Measurements from ENCODE around the gene B3GNT7. TPM values are rescaled to one million over a fixed set of nuclear protein-coding genes. Genes with fewer than 3 reads are reported as not detected.

The B3GNT7 gene
- total and polyA plus RNA-seq, 2 of the 8 experiments (the other 6 are each of a cell fraction or from before 2014, with no cell fraction given), result 26.4 to 73.1 TPM

GRCh38 chr2:231384970-231385369 lies 10.5 kb upstream of the B3GNT7 start:
- Histone ChIP-seq H3K23ac (ENCODE audit: insufficient read length) (no peak overlapping the region), H2BK5ac (ENCODE audit: low read depth, low read length) (no peak overlapping the region), H3K27me3 (replicated peaks in 1 of 4; ENCODE audit: control insufficient read depth in 3 of 4, extremely low read depth in 1 of 4, insufficient read depth in 3 of 4, low read length in 3 of 4) (no peaks in the 10 kb centered on the region), H4K5ac (ENCODE audit: insufficient read length, low read depth, low read length) (no peak overlapping the region), H3K79me1 (ENCODE audit: low read depth, low read length) (no peaks in the 10 kb centered on the region), H2BK20ac (ENCODE audit: low read length) (no peak overlapping the region), H3K9ac (replicated peaks in 1 of 4; ENCODE audit: extremely low read depth in 1 of 4, low read depth in 3 of 4, low read length in 3 of 4) (no peak overlapping the region), H2AFZ (ENCODE audit: low read length) (no peak overlapping the region), H3K56ac (replicated peaks; ENCODE audit: insufficient read length, low read depth, low read length) (no peak overlapping the region), H2BK12ac (ENCODE audit: low read depth, low read length) (no peak overlapping the region), H3K79me2 (ENCODE audit: control insufficient read depth in 1 of 2, insufficient read depth in 2 of 2, low read length in 2 of 2) (no peaks in the 10 kb centered on the region), H3K23me2 (ENCODE audit: low read depth, low read length) (peaks cover 8% of the 10 kb centered on the region), H3K4me2 (ENCODE audit: insufficient read depth in 1 of 2, low read depth in 2 of 2, low read length in 2 of 2) (no peak overlapping the region), H3K4me1 (replicated peaks in 1 of 4; ENCODE audit: control insufficient read depth in 3 of 4, insufficient read depth in 4 of 4, low read length in 3 of 4) (peaks cover 0 to 9% (median 2%) of the 10 kb centered on the region in 4 experiments; a peak in 6 of 7 replicates), H3K14ac (ENCODE audit: insufficient read length) (no peak overlapping the region), H3K18ac (ENCODE audit: extremely low read depth, low read length) (no peak overlapping the region), H3K27ac (ENCODE audit: low read depth, low read length) (no peak overlapping the region), H3K9me3 (ENCODE audit: insufficient read depth in 2 of 2, low read depth in 1 of 2, low read length in 1 of 2) (peaks cover 3% of the 10 kb centered on the region in 2 experiments; a peak in 1 of 4 replicates), H4K91ac (replicated peaks; ENCODE audit: insufficient read length, low read length) (no peak overlapping the region), H2BK15ac (ENCODE audit: low read length) (no peak overlapping the region), H4K20me1 (replicated peaks in 1 of 2; ENCODE audit: control insufficient read depth in 1 of 2, insufficient read depth in 2 of 2, low read length in 2 of 2) (no peaks in the 10 kb centered on the region), H4K8ac (ENCODE audit: extremely low read depth, insufficient read depth, low read length) (no peak overlapping the region), H3K4me3 (ENCODE audit: extremely low read depth in 1 of 4, insufficient read depth in 2 of 4, low read depth in 3 of 4, low read length in 4 of 4) (no peak overlapping the region), H3K36me3 (ENCODE audit: control insufficient read depth in 2 of 4, insufficient read depth in 4 of 4, low read length in 3 of 4) (no peaks in the 10 kb centered on the region), H3K4ac (replicated peaks; ENCODE audit: insufficient read length, low read depth, low read length) (no peak overlapping the region), H2AK5ac (ENCODE audit: low read depth, low read length) (no peak overlapping the region), H2BK120ac (replicated peaks; ENCODE audit: low read depth, low read length) (no peak overlapping the region)
- WGBS, 2 experiments (ENCODE audit: extremely low coverage in 1 of 2, insufficient coverage in 1 of 2, insufficient read length in 1 of 2, insufficient replicate concordance in 2 of 2, low coverage in 1 of 2, low lambda C conversion rate in 2 of 2, missing lambda C conversion rate in 1 of 2), result 94% methylated on average over 2 of the region's 2 CpGs; no CpG with 5 or more reads in 1 of the 2 experiments
- TF ChIP-seq KDM1A (IDR thresholded peaks at IDR 0.05; ENCODE audit: borderline replicate concordance, low read length), result peak; percentile 67; the same call in 1 of the 2 replicates
- TF ChIP-seq TAF7 (optimal IDR thresholded peaks at IDR 0.05; ENCODE audit: borderline replicate concordance, low read depth, low read length), result no peak
- ChIA-PET CTCF (ENCODE audit: partially characterized antibody) (interaction anchor here (1.9 kb wide), 1 partner anchor 21 kb away, joined by 7 read pairs; no protein-coding TSS in a partner anchor), POLR2A (ENCODE audit: partially characterized antibody) (no interaction called here)
- FAIRE-seq (no peak), DNase-seq (ENCODE audit: low read depth in 1 of 2, low spot score in 2 of 2) (no peak)
